Fibroblast of lung (primary cell): ENCODE results near the gene MYPN. TPM values are rescaled to one million over a fixed set of nuclear protein-coding genes. Genes with fewer than 3 reads are reported as not detected.

Experiments used
- DNase-seq, 2 donors: peaks; one replicate each; pipeline versions ENCODE4 v3.0.0 to v3.0.0-alpha.2; 2010; ENCODE audit warnings: low read depth in 2 of 2
- H2AFZ ChIP-seq: 2 replicates; pipeline ENCODE4 v1.5.1; 2012; ENCODE audit warnings: low read length, control low read depth, inconsistent platforms
- H3K27ac ChIP-seq: 2 replicates; pipeline ENCODE4 v1.5.1; 2011; ENCODE audit warnings: low read length, control low read depth; ENCODE audit not compliant: insufficient read depth
- H3K27me3 ChIP-seq: 2 replicates; pipeline ENCODE4 v1.5.1; 2011; ENCODE audit warnings: mild to moderate bottlenecking, low read length; ENCODE audit not compliant: control insufficient read depth, insufficient read depth
- H3K36me3 ChIP-seq: 2 replicates; pipeline ENCODE4 v1.5.1; 2011; ENCODE audit warnings: low read length; ENCODE audit not compliant: control insufficient read depth, insufficient read depth
- H3K4me1 ChIP-seq: 2 replicates; pipeline ENCODE4 v1.5.1; 2011; ENCODE audit warnings: low read length; ENCODE audit not compliant: control insufficient read depth, insufficient read depth; ENCODE audit errors: extremely low read depth
- H3K4me2 ChIP-seq: 2 replicates; pipeline ENCODE4 v1.5.1; 2011; ENCODE audit warnings: low read length, control low read depth; ENCODE audit not compliant: insufficient read depth; ENCODE audit errors: extremely low read depth
- H3K4me3 ChIP-seq, 4 experiments: fragments of 200-600 bp in 1 of 4; sonication (generic) in 1 of 4; replicated peaks in 1 of 4; 2 replicates each; pipeline ENCODE4 v1.5.1; 2011 to 2016; ENCODE audit warnings: low read length in 4 of 4, low read depth in 3 of 4, mild to moderate bottlenecking in 3 of 4, control low read depth in 2 of 4, inconsistent platforms in 1 of 4, mixed read lengths in 1 of 4; ENCODE audit not compliant: insufficient read depth in 1 of 4; ENCODE audit errors: control extremely low read depth in 1 of 4
- H3K79me2 ChIP-seq: 2 replicates; pipeline ENCODE4 v1.5.1; 2012; ENCODE audit warnings: mild to moderate bottlenecking, low read length, inconsistent platforms; ENCODE audit not compliant: control insufficient read depth, insufficient read depth
- H3K9ac ChIP-seq: 2 replicates; pipeline ENCODE4 v1.5.1; 2011; ENCODE audit warnings: mild to moderate bottlenecking, low read length, control low read depth; ENCODE audit not compliant: insufficient read depth
- H3K9me3 ChIP-seq: 2 replicates; pipeline ENCODE4 v1.5.1; 2012; ENCODE audit warnings: low read depth, low read length; ENCODE audit not compliant: control insufficient read depth, insufficient read depth
- H4K20me1 ChIP-seq: 2 replicates; pipeline ENCODE4 v1.5.1; 2011; ENCODE audit warnings: low read length; ENCODE audit not compliant: control insufficient read depth, insufficient read depth; ENCODE audit errors: extremely low read depth
- CTCF ChIP-seq, 2 donors: IDR thresholded peaks in 1 of 2; conservative IDR thresholded peaks in 1 of 2; 1 replicate in 1 of 2; 2 replicates in 1 of 2; pipeline ENCODE4 v1.5.1; 2011 to 2012; ENCODE audit warnings: low read length in 2 of 2, control low read depth in 1 of 2, inconsistent platforms in 1 of 2, low read depth in 1 of 2, mild to moderate bottlenecking in 1 of 2
- EZH2 ChIP-seq: IDR thresholded peaks from 2 replicates; pipeline ENCODE4 v1.5.1; 2012; ENCODE audit warnings: low read length, control low read depth, mild to moderate bottlenecking; ENCODE audit errors: missing control alignments
- polyA plus RNA-seq, 2 donors: library from polyadenylated mRNA; depleted of rRNA in 1 of 2; stranded (reverse) in 1 of 2; unstranded in 1 of 2; fragments of >200 nt; gene quantifications; 2 replicates each; pipeline ENCODE4 v1.2.1, GENCODE V29; 2011 to 2012; ENCODE audit warnings: missing spikeins in 1 of 2
- total RNA-seq: library from RNA; depleted of rRNA; stranded (reverse); fragments of >200 nt; gene quantifications from 2 replicates; pipeline ENCODE4 v1.2.1, GENCODE V29; 2014

The MYPN gene
- total and polyA plus RNA-seq, 2 donors (not counting 1 experiment from before 2014, with no cell fraction given): 0.77 to 1.2 TPM

GRCh38 chr10:68125772-68126171 lies 16.5 kb downstream of the MYPN start:
- Histone ChIP-seq H3K9me3 (no peaks in the 10 kb centered on the region), H3K4me1 (no peaks in the 10 kb centered on the region), H4K20me1 (no peaks in the 10 kb centered on the region), H3K4me3 (no peak overlapping the region), H3K9ac (no peak overlapping the region), H3K4me2 (no peak overlapping the region), H2AFZ (no peak overlapping the region), H3K36me3 (no peaks in the 10 kb centered on the region), H3K79me2 (no peaks in the 10 kb centered on the region), H3K27ac (no peak overlapping the region), H3K27me3 (no peaks in the 10 kb centered on the region)
- TF ChIP-seq CTCF (conservative IDR thresholded peaks at IDR 0.05 in 1 of 2, IDR thresholded peaks at IDR 0.05 in 1 of 2; ENCODE audit: low read depth in 1 of 2, low read length in 2 of 2): no peak
- no peak for TF ChIP-seq EZH2
- DNase-seq: peak in 1 of 2 donors; percentile 10

- Histone ChIP-seq H3K4me1 (no peaks in the 10 kb centered on the region), H4K20me1 (no peaks in the 10 kb centered on the region), H2AFZ (peak overlapping the region; percentile 61), H3K4me2 (no peak overlapping the region), H3K27ac (no peak overlapping the region), H3K36me3 (no peaks in the 10 kb centered on the region), H3K9me3 (no peaks in the 10 kb centered on the region), H3K27me3 (no peaks in the 10 kb centered on the region), H3K79me2 (no peaks in the 10 kb centered on the region), H3K4me3 (no peak overlapping the region), H3K9ac (no peak overlapping the region)
- no peak for DNase-seq
- TF ChIP-seq CTCF (conservative IDR thresholded peaks at IDR 0.05 in 1 of 2, IDR thresholded peaks at IDR 0.05 in 1 of 2; ENCODE audit: low read depth in 1 of 2, low read length in 2 of 2) (no peak), EZH2 (no peak)
Observed at GRCh38 chr10:68128015-68128414, 18.7 kb downstream of the MYPN start.

GRCh38 chr10:68132391-68132790 lies 23.1 kb downstream of the MYPN start:
- no peak overlapping the region for H2AFZ ChIP-seq

More at GRCh38 chr10:68132391-68132790, 23.1 kb downstream of the MYPN start:
- DNase-seq: no peak
- H3K27ac ChIP-seq: no peak overlapping the region
- TF ChIP-seq CTCF (conservative IDR thresholded peaks at IDR 0.05 in 1 of 2, IDR thresholded peaks at IDR 0.05 in 1 of 2; ENCODE audit: low read depth in 1 of 2, low read length in 2 of 2) (no peak), EZH2 (no peak)
- H3K36me3 ChIP-seq: no peaks in the 10 kb centered on the region
- H3K9ac ChIP-seq: no peak overlapping the region
- no peaks in the 10 kb centered on the region for H3K79me2 ChIP-seq
- H3K4me2 ChIP-seq: no peak overlapping the region
- peaks cover 11% of the 10 kb centered on the region for H3K4me1 ChIP-seq
- no peaks in the 10 kb centered on the region for H3K27me3 ChIP-seq
- H3K9me3 ChIP-seq: no peaks in the 10 kb centered on the region
- H3K4me3 ChIP-seq: no peak overlapping the region
- no peaks in the 10 kb centered on the region for H4K20me1 ChIP-seq
